HEK293T (cell line): Measurements from ENCODE around the gene C1QTNF6.
"Not testable (repeated sequence)": the region's sequence is repeated elsewhere in the genome, so short reads cannot be mapped to it uniquely, and the experiment has no call there.

Experiments
- CTCF ChIA-PET: fragments of 350-600 bp; formaldehyde crosslinking; extraction: SDS; loops from one replicate; lab custom pipeline; 2021; ENCODE audit warnings: antibody characterized with exemption, inconsistent platforms; lab: Yijun Ruan, JAX
- POLR2A ChIA-PET: fragments of 350-600 bp; formaldehyde crosslinking; extraction: SDS; loops from one replicate; lab custom pipeline; 2020; ENCODE audit warnings: antibody characterized with exemption, inconsistent platforms; lab: Yijun Ruan, JAX
- DNase-seq: peaks from one replicate; pipeline ENCODE4 v3.0.0; 2012; ENCODE audit warnings: mixed read lengths; ENCODE audit errors: extremely low spot score
- ARNT ChIP-seq: fragments of 450-650 bp; IDR thresholded peaks from 2 replicates; pipeline ENCODE4 v1.6.1; 2017; ENCODE audit warnings: mild to moderate bottlenecking
- BHLHE40 ChIP-seq: fragments of 450-650 bp; IDR thresholded peaks from 2 replicates; pipeline ENCODE4 v1.6.1; 2016; ENCODE audit warnings: mild to moderate bottlenecking, moderate library complexity, borderline replicate concordance
- CTBP1 ChIP-seq: fragments of 450-650 bp; IDR thresholded peaks from 2 replicates; pipeline ENCODE4 v1.6.1; 2016; ENCODE audit warnings: borderline replicate concordance
- ELF4 ChIP-seq: fragments of 450-650 bp; IDR thresholded peaks from 2 replicates; pipeline ENCODE4 v1.6.1; 2017; ENCODE audit warnings: antibody characterized with exemption
- FOXA1 ChIP-seq: fragments of 450-650 bp; IDR thresholded peaks from 2 replicates; pipeline ENCODE4 v1.6.1; 2016; ENCODE audit warnings: mild to moderate bottlenecking
- FOXK2 ChIP-seq: fragments of 450-650 bp; IDR thresholded peaks from 2 replicates; pipeline ENCODE4 v1.6.1; 2016; ENCODE audit warnings: mild to moderate bottlenecking
- FOXM1 ChIP-seq: fragments of 450-650 bp; IDR thresholded peaks from 2 replicates; pipeline ENCODE4 v1.6.1; 2017; ENCODE audit warnings: mild to moderate bottlenecking, borderline replicate concordance
- HDGF ChIP-seq: fragments of 450-650 bp; IDR thresholded peaks from 2 replicates; pipeline ENCODE4 v1.6.1; 2017; ENCODE audit warnings: antibody characterized with exemption, borderline replicate concordance
- L3MBTL2 ChIP-seq: fragments of 450-650 bp; conservative IDR thresholded peaks from 2 replicates; pipeline ENCODE4 v1.6.1; 2016; ENCODE audit warnings: mild to moderate bottlenecking
- LEF1 ChIP-seq: fragments of 450-650 bp; IDR thresholded peaks from 2 replicates; pipeline ENCODE4 v1.6.1; 2017; ENCODE audit warnings: mild to moderate bottlenecking, borderline replicate concordance
- NFRKB ChIP-seq: fragments of 450-650 bp; IDR thresholded peaks from 2 replicates; pipeline ENCODE4 v1.6.1; 2016; ENCODE audit warnings: mild to moderate bottlenecking, moderate library complexity
- PKNOX1 ChIP-seq: fragments of 450-650 bp; IDR thresholded peaks from 2 replicates; pipeline ENCODE4 v1.6.1; 2016
- SP1 ChIP-seq: fragments of 450-650 bp; IDR thresholded peaks from 2 replicates; pipeline ENCODE4 v1.6.1; 2017
- SUZ12 ChIP-seq: fragments of 450-650 bp; IDR thresholded peaks from 2 replicates; pipeline ENCODE4 v1.6.1; 2016; ENCODE audit warnings: mild to moderate bottlenecking
- TARDBP ChIP-seq: fragments of 450-650 bp; IDR thresholded peaks from 2 replicates; pipeline ENCODE4 v1.6.1; 2016
- ZNF384 ChIP-seq: fragments of 450-650 bp; IDR thresholded peaks from 2 replicates; pipeline ENCODE4 v1.6.1; 2016

C1QTNF6 gene

GRCh38 chr22:37206118-37206840 is 18.2 kb upstream of the C1QTNF6 start:
- ChIA-PET POLR2A (no interaction called here), CTCF (no interaction called here)
- TF ChIP-seq FOXM1 (no peak), L3MBTL2 (no peak), BHLHE40 (no peak), HDGF (no peak), FOXK2 (no peak), CTBP1 (no peak), NFRKB (no peak), ELF4 (no peak), SUZ12 (no peak), ZNF384 (no peak), ARNT (no peak), SP1 (no peak), LEF1 (no peak), TARDBP (no peak), FOXA1 (no peak), PKNOX1 (no peak)
- DNase-seq = no peak

GRCh38 chr22:37205046-37205445 is 17.0 kb upstream of the C1QTNF6 start:
- POLR2A ChIA-PET = no interaction called here
- CTCF ChIA-PET = no interaction called here

GRCh38 chr22:37204045-37204655 is 16.1 kb upstream of the C1QTNF6 start:
- CTCF ChIA-PET = no interaction called here
- TF ChIP-seq FOXM1 (no peak), ELF4 (no peak), TARDBP (no peak), SUZ12 (no peak)
- POLR2A ChIA-PET = no interaction called here
- no peak for DNase-seq

More at GRCh38 chr22:37205046-37205445, 17.0 kb upstream of the C1QTNF6 start:
- TF ChIP-seq CTBP1 = no peak
- TF ChIP-seq HDGF = no peak
- TF ChIP-seq NFRKB = no peak
- no peak for TF ChIP-seq ZNF384
- no peak for TF ChIP-seq LEF1
- TF ChIP-seq SUZ12 = no peak
- no peak for DNase-seq

GRCh38 chr22:37203354-37204044 is 15.5 kb upstream of the C1QTNF6 start:
- CTCF ChIA-PET = no interaction called here
- POLR2A ChIA-PET = no interaction called here
- no peak for DNase-seq
- TF ChIP-seq L3MBTL2 = 0 out of 2 replicates have a peak, but pooled peaks have one; percentile 26
- TF ChIP-seq ARNT = no peak

GRCh38 chr22:37202716-37203115 is 14.7 kb upstream of the C1QTNF6 start:
- POLR2A ChIA-PET = no interaction called here

GRCh38 chr22:37202001-37202555 is 14.0 kb upstream of the C1QTNF6 start:
- ChIA-PET POLR2A (no interaction called here), CTCF (interaction anchor here (0.6 kb wide), 1 partner anchor 156 kb away, joined by 5 read pairs; no protein-coding TSS in a partner anchor)
- DNase-seq = no peak
- TF ChIP-seq HDGF (no peak), L3MBTL2 (no peak), SP1 (no peak), ELF4 (no peak), NFRKB (no peak), ZNF384 (no peak), BHLHE40 (no peak), LEF1 (no peak), TARDBP (no peak)

More at GRCh38 chr22:37202716-37203115, 14.7 kb upstream of the C1QTNF6 start:
- no peak for DNase-seq
- no peak for TF ChIP-seq FOXK2
- no peak for TF ChIP-seq BHLHE40
- no peak for TF ChIP-seq FOXM1
- TF ChIP-seq ARNT = no peak
- no peak for TF ChIP-seq HDGF
- TF ChIP-seq ELF4 = no peak
- TF ChIP-seq LEF1 = no peak
- TF ChIP-seq PKNOX1 = no peak
- no peak for TF ChIP-seq CTBP1
- TF ChIP-seq TARDBP = no peak
- no peak for TF ChIP-seq SP1
- no peak for TF ChIP-seq NFRKB
- no peak for TF ChIP-seq ZNF384
- TF ChIP-seq FOXA1 = no peak
- CTCF ChIA-PET = no interaction called here

- POLR2A ChIA-PET, DNase-seq: not testable (repeated sequence)
- CTCF ChIA-PET = interaction anchor here (0.6 to 0.7 kb wide), 2 partner anchors 18 to 155 kb away, joined by 3 to 5 read pairs; no protein-coding TSS in a partner anchor
These were observed 13.4 kb upstream of the C1QTNF6 start for GRCh38 chr22:37201443-37201820.
